Femur (tissue), 1 donor: Measurements from ENCODE around the gene MVD.

Source experiments
- DNase-seq: peaks from one replicate; pipeline ENCODE4 v3.0.0-alpha.2; 2017

Gene MVD

GRCh38 chr16:88696441-88696840 lies 33.5 kb upstream of the MVD start:
- no peak for DNase-seq

GRCh38 chr16:88695753-88696152 lies 32.9 kb upstream of the MVD start:
- DNase-seq: no peak

- no peak for DNase-seq
Observed at GRCh38 chr16:88695218-88695617, 32.3 kb upstream of the MVD start.

GRCh38 chr16:88694221-88695087 lies 31.6 kb upstream of the MVD start:
- DNase-seq: no peak

GRCh38 chr16:88693420-88694177 lies 30.7 kb upstream of the MVD start:
- no peak for DNase-seq

- DNase-seq: no peak
Observed at GRCh38 chr16:88692861-88693260, 30.0 kb upstream of the MVD start.

GRCh38 chr16:88691924-88692560 lies 29.2 kb upstream of the MVD start:
- no peak for DNase-seq

- DNase-seq: no peak
Observed at GRCh38 chr16:88691129-88691813, 28.4 kb upstream of the MVD start.

GRCh38 chr16:88690341-88691128 lies 27.6 kb upstream of the MVD start:
- DNase-seq: no peak

- no peak for DNase-seq
Observed at GRCh38 chr16:88688013-88688778, 25.3 kb upstream of the MVD start.

GRCh38 chr16:88687676-88688012 lies 24.8 kb upstream of the MVD start:
- no peak for DNase-seq

- DNase-seq: no peak
Observed at GRCh38 chr16:88687254-88687576, 24.3 kb upstream of the MVD start.

- peak; percentile 83 for DNase-seq
Observed at GRCh38 chr16:88686439-88687253, 23.8 kb upstream of the MVD start, which contains the start of gene SNAI3. Gene SNAI3 (minus strand): TSS chr16:88686507. CDS start chr16:88686406, 101 bp downstream.

GRCh38 chr16:88686062-88686438 lies 23.2 kb upstream of the MVD start:
- DNase-seq: no peak

- no peak for DNase-seq
Observed at GRCh38 chr16:88685156-88686061, 22.5 kb upstream of the MVD start.

- DNase-seq: no peak
Observed at GRCh38 chr16:88684569-88685155, 21.8 kb upstream of the MVD start.

- DNase-seq: no peak
Observed at GRCh38 chr16:88681709-88682451, 19.0 kb upstream of the MVD start.

- no peak for DNase-seq
Observed at GRCh38 chr16:88681084-88681680, 18.3 kb upstream of the MVD start.
